ENCODE measurements around the gene CLEC9A.

Gene CLEC9A

DNA sequence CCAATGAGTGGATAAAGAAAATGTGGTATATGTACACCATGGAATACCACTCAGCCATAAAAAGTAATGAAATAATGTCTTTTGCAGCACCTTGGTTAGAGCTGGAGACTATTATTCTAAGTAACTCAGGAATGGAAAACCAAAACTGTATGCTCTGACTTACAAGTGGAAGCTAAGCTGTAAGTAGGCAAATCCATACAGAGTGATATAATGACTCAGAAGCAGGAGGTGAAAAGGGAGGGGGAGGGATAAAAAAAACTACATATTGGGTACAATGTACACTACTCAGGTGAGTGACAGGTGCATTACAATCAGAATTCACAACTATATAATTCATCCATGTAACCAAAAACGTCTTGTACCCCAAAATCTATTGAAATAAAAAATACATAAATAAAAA, 83.4 kb downstream of the CLEC9A start:
- no peak for DNase-seq

DNA sequence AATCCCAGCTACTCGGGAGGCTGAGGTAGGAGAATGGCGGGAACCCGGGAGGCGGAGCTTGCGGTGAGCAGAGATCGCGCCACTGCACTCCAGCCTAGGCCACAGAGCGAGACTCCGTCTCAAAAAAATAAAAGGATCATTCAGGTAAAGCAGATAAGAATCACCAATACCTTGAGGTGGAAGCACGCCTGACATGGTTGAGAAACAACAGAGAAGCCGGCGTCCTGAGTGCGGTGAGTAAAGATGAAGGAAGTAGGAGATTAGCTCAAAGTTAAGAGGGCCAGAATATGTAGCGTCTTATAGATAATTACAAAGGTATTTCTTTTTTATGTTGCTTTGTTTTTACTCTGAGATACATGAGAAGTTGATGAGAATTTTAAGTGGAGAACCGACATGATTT, 84.8 kb downstream of the CLEC9A start:
- DNase-seq, result no peak
